H1 (cell line): ENCODE results near the gene CTPS2. TPM values are rescaled to one million over a fixed set of nuclear protein-coding genes. Genes with fewer than 3 reads are reported as not detected.

Experiments used
- ATF2 ChIP-seq: IDR thresholded peaks from 2 replicates; pipeline ENCODE4 v1.6.1; 2012; ENCODE audit warnings: low read length, inconsistent platforms
- CBX5 ChIP-seq: fragments of 300-800, 300-1000 bp; sonication (generic); IDR thresholded peaks from 2 replicates; pipeline ENCODE4 v1.7.1; 2016; ENCODE audit warnings: antibody characterized with exemption, low read length, low read depth
- CBX8 ChIP-seq: fragments of 300-800, 300-1000 bp; sonication (generic); IDR thresholded peaks from 2 replicates; pipeline ENCODE4 v1.7.1; 2016; ENCODE audit warnings: low read depth, low read length, borderline replicate concordance
- GABPA ChIP-seq: IDR thresholded peaks from 2 replicates; pipeline ENCODE4 v1.6.1; 2011; ENCODE audit warnings: mild to moderate bottlenecking, low read length, moderate library complexity, borderline replicate concordance; ENCODE audit not compliant: insufficient read depth
- HDAC6 ChIP-seq: IDR thresholded peaks from one replicate; pipeline ENCODE4 v1.7.1; 2012; ENCODE audit warnings: low read depth, mild to moderate bottlenecking, inconsistent platforms, low read length, moderate library complexity
- KDM1A ChIP-seq: fragments of 200-600, 300-600 bp; sonication (generic); IDR thresholded peaks from 2 replicates; pipeline ENCODE4 v1.7.1; 2016; ENCODE audit warnings: mild to moderate bottlenecking, low read length, borderline replicate concordance
- SIN3A ChIP-seq, 2 experiments: IDR thresholded peaks in 1 of 2; conservative IDR thresholded peaks in 1 of 2; 2 replicates each; pipeline ENCODE4 v1.6.1; 2011 to 2012; ENCODE audit warnings: low read length in 2 of 2, improper control_type of control experiment in 1 of 2, low read depth in 1 of 2, mild to moderate bottlenecking in 1 of 2
- YY1 ChIP-seq: IDR thresholded peaks from 2 replicates; pipeline ENCODE4 v1.6.1; 2011; ENCODE audit warnings: low read depth, mild to moderate bottlenecking, low read length
- ZNF274 ChIP-seq: IDR thresholded peaks from 2 replicates; pipeline ENCODE4 v1.7.0; 2012; ENCODE audit warnings: low read length, borderline replicate concordance; ENCODE audit errors: extremely low read depth
- polyA plus RNA-seq, 7 experiments: library from polyadenylated mRNA; depleted of rRNA in 3 of 7; stranded (reverse) in 5 of 7; unstranded in 2 of 7; fragments of >200 nt in 5 of 7; fragments of 200-250 nt in 2 of 7; gene quantifications; 1 replicate in 5 of 7; 2 replicates in 1 of 7; 4 replicates in 1 of 7; pipeline versions ENCODE4 v1.2.1 to v1.2.3, GENCODE V29; 2011 to 2013; ENCODE audit warnings: missing spikeins in 2 of 7, mixed read lengths in 2 of 7
- total RNA-seq: library from RNA; stranded (reverse); fragmentation: NEBNext Ultra II Directional; extraction: Animal tissue kit (Norgen Biotek cat#: 25700); gene quantifications from 2 replicates; pipeline ENCODE4 v1.2.1, GENCODE V29; 2021

The CTPS2 gene
- total and polyA plus RNA-seq, 2 of the 8 experiments (the other 6 are each of a cell fraction or from before 2014, with no cell fraction given) = 17.1 to 34.0 TPM

GRCh38 chrX:16702700-16703599, 9.5 kb downstream of the CTPS2 start (continued):
- TF ChIP-seq ATF2 (no peak), HDAC6 (no peak), GABPA (no peak), KDM1A (no peak), ZNF274 (no peak), CBX5 (no peak), CBX8 (no peak), YY1 (no peak), SIN3A (conservative IDR thresholded peaks at IDR 0.05 in 1 of 2, IDR thresholded peaks at IDR 0.05 in 1 of 2; ENCODE audit: low read depth in 1 of 2, low read length in 2 of 2) (no peak)
